Activated naive CD4-positive, alpha-beta T cell treated with anti-CD3 and anti-CD28 coated beads, Interleukin-2, amount 10 ng/mL, durations not matched to agents 7 days and 5 days (primary cell): ENCODE results near the gene MAP4K2.

Source experiments
- CTCF ChIA-PET: fragments of 350-600 bp; sonication (Branson Sonifier 250); formaldehyde crosslinking; loops from one replicate; lab custom pipeline; 2021; ENCODE audit warnings: antibody characterized with exemption; lab: Charles Lee
- DNase-seq: peaks from one replicate; pipeline ENCODE4 v3.0.0-alpha.2; 2020
- H3K27ac Mint-ChIP-seq: one replicate; pipeline ENCODE4 v1.8.0; 2021; ENCODE audit warnings: mild to moderate bottlenecking, moderate library complexity, mixed read lengths
- H3K27me3 Mint-ChIP-seq: one replicate; pipeline ENCODE4 v1.8.0; 2021; ENCODE audit warnings: mild to moderate bottlenecking, mixed read lengths
- H3K36me3 Mint-ChIP-seq: one replicate; pipeline ENCODE4 v1.8.0; 2021; ENCODE audit warnings: mixed read lengths
- H3K4me1 Mint-ChIP-seq: one replicate; pipeline ENCODE4 v1.8.0; 2021; ENCODE audit warnings: mixed read lengths
- H3K4me3 Mint-ChIP-seq: one replicate; pipeline ENCODE4 v1.8.0; 2021; ENCODE audit warnings: mild to moderate bottlenecking, moderate library complexity, mixed read lengths
- H3K9me3 Mint-ChIP-seq: one replicate; pipeline ENCODE4 v1.8.0; 2021; ENCODE audit warnings: mixed read lengths

MAP4K2 gene

GRCh38 chr11:64799623-64800302, 3.3 kb downstream of the MAP4K2 start:
- Mint-ChIP-seq H3K4me3 (no peak overlapping the region), H3K36me3 (peaks cover 32% of the 10 kb centered on the region), H3K4me1 (peaks cover 50% of the 10 kb centered on the region), H3K9me3 (no peaks in the 10 kb centered on the region), H3K27me3 (no peaks in the 10 kb centered on the region), H3K27ac (peak overlapping the region; percentile 24)
- CTCF ChIA-PET, result interaction anchor here (1.7 kb wide), 1 partner anchor 12 kb away, joined by 4 read pairs; no protein-coding TSS in a partner anchor
- no peak for DNase-seq

DNA sequence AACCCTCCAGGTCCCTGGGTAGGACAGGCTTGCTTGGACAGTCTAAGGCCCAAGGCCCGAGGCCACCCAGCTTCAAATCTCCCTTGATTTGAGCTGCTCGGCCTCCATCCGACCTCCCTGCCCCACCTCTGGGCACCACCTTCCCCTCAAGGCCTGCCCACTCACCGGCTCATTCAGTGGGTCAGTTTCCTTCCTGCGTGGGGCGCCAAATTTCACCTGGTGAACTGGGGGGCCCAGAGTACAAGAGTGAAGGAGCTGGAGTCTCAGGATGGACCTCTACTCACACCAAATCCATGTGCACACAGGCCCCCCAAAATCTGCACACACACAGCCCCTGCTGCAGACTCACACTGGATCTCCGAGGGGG, 3.8 kb downstream of the MAP4K2 start:
- no peak overlapping the region for H3K27ac Mint-ChIP-seq
- peaks cover 36% of the 10 kb centered on the region for H3K36me3 Mint-ChIP-seq
- H3K9me3 Mint-ChIP-seq, result no peaks in the 10 kb centered on the region
- peaks cover 53% of the 10 kb centered on the region for H3K4me1 Mint-ChIP-seq
- H3K27me3 Mint-ChIP-seq, result no peaks in the 10 kb centered on the region
- no peak for DNase-seq
- CTCF ChIA-PET, result interaction anchor here (1.7 kb wide), 1 partner anchor 11 kb away, joined by 4 read pairs; no protein-coding TSS in a partner anchor
- H3K4me3 Mint-ChIP-seq, result no peak overlapping the region

DNA sequence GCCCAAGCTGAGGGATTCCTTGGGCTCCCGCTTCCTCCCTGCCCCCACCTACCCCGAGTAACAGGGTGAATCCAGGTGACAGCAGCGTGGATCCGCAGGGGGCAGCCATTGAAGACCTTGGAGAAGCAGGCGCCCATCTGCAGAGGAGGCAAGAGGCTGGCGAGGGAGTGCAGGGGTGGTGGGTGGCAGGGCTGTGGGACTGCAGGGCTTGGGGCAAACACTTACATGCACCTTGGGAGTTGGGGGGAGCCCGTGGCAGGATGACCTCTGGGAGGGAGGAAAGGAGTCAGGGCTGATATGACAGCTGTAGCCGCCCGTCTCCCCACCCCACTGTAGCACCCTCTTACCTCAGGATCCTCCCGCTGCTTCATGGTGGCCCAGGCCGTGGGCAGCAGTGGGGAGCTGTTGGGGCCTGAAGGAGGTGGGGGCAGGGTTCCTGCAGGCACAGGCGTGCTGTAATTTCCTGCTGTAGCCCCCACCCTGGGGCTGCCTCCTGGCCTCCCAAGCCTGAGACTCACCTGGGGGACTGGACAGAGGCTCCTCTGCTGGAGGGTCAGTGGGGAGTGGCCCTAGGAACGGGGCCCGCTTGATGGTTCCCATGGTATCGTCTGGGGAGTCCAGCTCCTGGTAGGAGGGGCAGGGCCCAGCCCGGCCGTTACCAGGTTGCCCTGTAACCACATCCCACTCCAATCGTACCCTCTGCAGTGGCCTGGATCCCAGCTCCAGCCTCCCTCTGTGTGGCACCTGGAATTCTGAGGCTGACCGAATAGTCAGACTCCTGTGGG, 6.1 kb downstream of the MAP4K2 start:
- Mint-ChIP-seq H3K4me3 (no peak overlapping the region), H3K4me1 (peaks cover 57% of the 10 kb centered on the region), H3K27ac (no peak overlapping the region), H3K36me3 (peaks cover 43% of the 10 kb centered on the region), H3K27me3 (no peaks in the 10 kb centered on the region), H3K9me3 (no peaks in the 10 kb centered on the region)
- CTCF ChIA-PET, result interaction anchor here (1.3 kb wide), 1 partner anchor 12 kb away, joined by 3 read pairs; no protein-coding TSS in a partner anchor
- DNase-seq, result no peak

DNA sequence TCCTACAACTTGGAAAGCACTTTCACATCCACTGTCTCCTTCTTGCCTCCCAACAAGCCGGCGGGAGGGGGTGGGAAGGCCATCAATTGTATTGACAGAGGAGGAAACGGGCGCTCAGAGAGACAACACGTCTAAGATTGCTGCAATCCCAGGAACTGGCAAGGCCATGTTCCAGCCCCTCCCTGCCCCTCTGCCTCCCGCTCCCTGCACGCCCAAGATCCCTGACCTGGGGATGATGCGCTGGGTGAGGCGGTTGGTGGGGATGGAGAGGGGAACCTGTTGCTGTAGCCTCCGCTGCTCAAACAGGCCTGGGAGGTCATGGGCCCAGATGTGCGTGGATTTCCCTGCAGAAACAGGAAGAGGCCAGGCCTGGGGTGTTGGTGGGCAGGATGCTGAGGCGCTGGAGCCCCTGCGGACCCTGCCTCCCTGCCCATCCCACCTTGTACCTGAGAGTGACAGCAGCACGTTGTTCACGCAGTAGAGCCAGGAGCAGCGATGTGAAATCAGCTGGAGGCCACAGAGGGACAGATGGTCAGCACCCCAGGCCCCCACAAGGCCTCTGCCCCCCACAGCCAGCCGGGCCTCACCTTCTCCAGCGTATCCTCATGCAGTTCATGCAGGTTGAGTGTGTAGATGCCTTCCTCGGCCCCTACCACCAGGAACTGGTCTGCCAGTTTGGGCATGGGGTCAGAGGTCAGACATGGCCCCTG, 6.8 kb downstream of the MAP4K2 start:
- Mint-ChIP-seq H3K4me1 (peaks cover 50% of the 10 kb centered on the region), H3K36me3 (peaks cover 43% of the 10 kb centered on the region), H3K9me3 (no peaks in the 10 kb centered on the region), H3K4me3 (no peak overlapping the region), H3K27me3 (no peaks in the 10 kb centered on the region), H3K27ac (peak overlapping the region; percentile 14)
- no peak for DNase-seq
- CTCF ChIA-PET, result no interaction called here

DNA sequence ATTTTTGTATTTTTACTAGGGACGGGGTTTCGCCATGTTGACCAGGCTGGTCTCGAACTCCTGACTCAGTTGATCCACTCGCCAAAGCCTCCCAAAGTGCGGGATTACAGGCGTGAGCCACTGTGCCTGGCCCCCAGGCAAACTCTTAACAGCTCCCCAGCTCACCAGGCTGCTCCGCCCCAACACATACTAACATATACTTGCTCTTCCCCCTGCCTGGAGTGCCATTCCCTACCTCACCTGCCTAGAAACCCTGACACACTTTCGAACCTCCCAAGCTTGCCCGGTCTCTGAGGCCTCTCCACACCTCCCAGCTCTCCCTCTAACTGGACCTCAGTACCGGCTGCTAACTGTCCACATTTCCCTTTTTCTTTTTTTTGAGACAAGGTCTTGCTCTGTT, 8.5 kb downstream of the MAP4K2 start:
- H3K27me3 Mint-ChIP-seq, result no peaks in the 10 kb centered on the region
- CTCF ChIA-PET, result interaction anchor here (1.0 to 1.4 kb wide), 2 partner anchors 9 to 90 kb away, joined by 4 read pairs; no protein-coding TSS in a partner anchor
- H3K4me1 Mint-ChIP-seq, result peaks cover 40% of the 10 kb centered on the region
- H3K4me3 Mint-ChIP-seq, result no peak overlapping the region
- peak overlapping the region; percentile 87 for H3K27ac Mint-ChIP-seq
- peaks cover 43% of the 10 kb centered on the region for H3K36me3 Mint-ChIP-seq
- no peak for DNase-seq
- no peaks in the 10 kb centered on the region for H3K9me3 Mint-ChIP-seq

GRCh38 chr11:64793271-64794160, 9.5 kb downstream of the MAP4K2 start:
- Mint-ChIP-seq H3K4me3 (no peak overlapping the region), H3K27me3 (no peaks in the 10 kb centered on the region), H3K36me3 (peaks cover 43% of the 10 kb centered on the region), H3K4me1 (peaks cover 36% of the 10 kb centered on the region), H3K27ac (peak overlapping the region; percentile 87), H3K9me3 (no peaks in the 10 kb centered on the region)
- CTCF ChIA-PET, result interaction anchor here (0.6 to 1.0 kb wide), 2 partner anchors 14 to 89 kb away, joined by 3 to 4 read pairs; no protein-coding TSS in a partner anchor
- DNase-seq, result no peak

GRCh38 chr11:64792482-64792881, 10.5 kb downstream of the MAP4K2 start:
- Mint-ChIP-seq H3K4me3 (no peak overlapping the region), H3K27me3 (no peaks in the 10 kb centered on the region), H3K27ac (peak overlapping the region; percentile 14), H3K36me3 (peaks cover 42% of the 10 kb centered on the region), H3K9me3 (no peaks in the 10 kb centered on the region), H3K4me1 (peaks cover 39% of the 10 kb centered on the region)
- DNase-seq, result no peak
- CTCF ChIA-PET, result no interaction called here

DNA sequence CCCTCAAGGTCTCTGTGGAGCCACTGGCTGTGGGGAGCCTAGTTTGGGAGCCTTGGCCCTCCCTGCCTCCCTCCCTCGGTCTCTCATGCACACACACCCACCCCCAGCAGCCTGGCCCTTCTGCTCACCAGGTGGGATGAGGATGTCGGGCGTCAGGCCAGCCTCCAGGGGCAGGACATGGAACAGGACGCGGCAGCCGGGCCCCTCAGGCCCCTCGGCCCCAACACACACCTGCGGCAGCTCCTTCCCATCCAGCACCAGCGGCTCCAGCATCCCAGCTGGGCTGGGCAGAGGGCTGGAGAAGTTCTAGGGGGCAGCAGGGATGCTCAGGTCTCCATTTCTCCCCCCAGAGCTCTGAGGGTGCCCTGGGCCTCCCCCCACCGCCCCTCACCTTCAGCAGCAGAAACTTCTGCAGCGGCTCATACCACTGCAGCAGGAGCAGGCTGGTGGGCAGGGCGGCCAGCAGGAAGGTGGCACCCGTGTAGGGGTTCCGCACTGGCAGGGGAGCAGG, 11.2 kb downstream of the MAP4K2 start:
- CTCF ChIA-PET, result no interaction called here
- Mint-ChIP-seq H3K36me3 (peaks cover 43% of the 10 kb centered on the region), H3K9me3 (no peaks in the 10 kb centered on the region), H3K27ac (no peak overlapping the region), H3K4me3 (no peak overlapping the region), H3K4me1 (peaks cover 39% of the 10 kb centered on the region), H3K27me3 (no peaks in the 10 kb centered on the region)
- no peak for DNase-seq

GRCh38 chr11:64790205-64791095, 12.6 kb downstream of the MAP4K2 start:
- Mint-ChIP-seq H3K27me3 (no peaks in the 10 kb centered on the region), H3K36me3 (peaks cover 40% of the 10 kb centered on the region), H3K4me1 (peaks cover 27% of the 10 kb centered on the region), H3K4me3 (no peak overlapping the region), H3K9me3 (no peaks in the 10 kb centered on the region), H3K27ac (peak overlapping the region; percentile 39)
- no peak for DNase-seq
- CTCF ChIA-PET, result interaction anchor here (0.8 kb wide), 1 partner anchor 12 kb away, joined by 3 read pairs; the partner anchor contains the start of gene SF1

DNA sequence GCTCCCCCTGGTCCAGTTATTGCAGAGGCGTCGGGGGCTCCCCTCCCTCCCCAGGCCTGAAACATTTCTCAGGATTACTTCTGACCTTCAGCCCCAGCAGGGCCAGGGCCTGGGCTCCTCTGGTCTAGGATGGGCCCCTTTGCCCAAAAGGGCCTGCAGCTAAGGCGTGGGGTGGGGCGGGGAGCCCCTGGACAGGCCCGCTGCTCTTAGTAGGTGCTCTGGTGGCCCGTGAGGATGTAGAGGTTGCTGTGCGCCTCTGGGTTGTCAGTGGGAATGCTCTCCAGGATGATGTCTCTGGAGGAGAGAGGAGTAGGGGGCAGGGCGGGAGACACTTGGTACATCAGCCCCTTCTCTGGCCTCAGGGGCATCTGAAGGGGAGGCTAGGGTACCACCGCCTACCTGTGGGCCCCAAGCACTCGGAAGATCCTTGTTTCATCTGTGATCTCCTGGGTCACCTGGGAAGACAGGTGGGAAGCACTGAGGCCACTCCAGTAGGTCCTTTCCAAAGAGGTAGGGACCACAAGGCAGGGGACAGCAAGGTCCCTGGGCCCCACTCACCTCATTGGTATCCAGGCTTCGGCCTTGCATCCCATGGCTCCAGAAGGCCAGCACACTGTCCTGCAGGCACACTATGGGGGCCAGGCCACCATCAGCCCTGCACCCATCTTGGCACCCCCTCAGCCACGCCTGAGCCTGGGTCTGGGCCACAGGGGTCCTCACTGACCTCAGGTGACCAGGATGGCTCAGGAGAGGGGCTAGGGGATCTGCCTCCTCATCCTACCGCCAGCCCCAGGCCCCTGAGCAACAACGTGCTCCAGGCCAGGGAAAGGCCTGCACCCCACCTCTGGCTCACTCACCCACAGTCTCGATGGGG, 13.4 kb downstream of the MAP4K2 start:
- CTCF ChIA-PET, result no interaction called here
- Mint-ChIP-seq H3K27ac (no peak overlapping the region), H3K4me3 (no peak overlapping the region)

DNA sequence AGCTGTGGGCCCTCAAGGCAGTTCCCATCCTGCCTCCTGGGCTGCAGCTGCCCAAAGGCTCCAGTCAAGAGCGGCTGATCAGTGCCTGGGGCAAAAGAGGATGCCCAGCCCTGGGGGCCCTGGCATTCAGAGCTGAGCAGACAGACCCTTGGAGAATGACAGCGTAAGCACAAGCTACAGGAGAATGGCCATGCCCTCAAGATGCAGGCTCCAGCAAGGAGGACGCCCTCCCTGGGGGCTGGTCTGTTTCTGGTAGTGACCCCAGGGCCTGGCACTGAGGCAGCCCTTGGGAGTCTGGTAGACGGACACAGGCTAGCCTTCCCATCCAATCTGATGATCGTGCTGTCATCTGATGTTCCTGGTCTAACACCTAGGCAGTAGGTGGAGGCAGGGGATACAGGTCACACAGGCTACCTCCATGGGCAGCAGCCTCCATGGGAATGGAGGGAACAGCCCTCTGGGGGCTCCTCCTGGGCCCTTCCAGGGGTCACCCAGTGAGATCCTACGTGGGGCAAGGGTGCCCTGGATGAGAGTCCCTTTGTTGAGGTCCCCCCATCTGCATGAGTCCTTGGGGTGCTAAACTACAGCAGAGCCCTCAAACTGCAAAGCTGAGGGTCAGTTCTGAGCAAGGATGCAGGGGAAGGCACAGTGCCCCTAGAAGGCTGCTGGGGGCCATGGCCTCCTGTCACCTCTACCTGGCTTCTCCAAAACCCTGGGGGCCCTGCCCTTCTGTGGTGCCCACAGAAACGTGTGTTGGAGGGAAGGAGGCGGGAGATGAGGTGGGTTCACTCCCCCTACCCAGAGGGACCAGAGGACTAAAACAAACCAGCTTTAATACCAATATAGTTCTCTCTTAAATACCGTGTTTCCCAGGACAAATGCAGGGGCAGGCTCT, 14.4 kb downstream of the MAP4K2 start:
- Mint-ChIP-seq H3K9me3 (no peaks in the 10 kb centered on the region), H3K4me1 (peaks cover 13% of the 10 kb centered on the region), H3K4me3 (no peak overlapping the region), H3K36me3 (peaks cover 27% of the 10 kb centered on the region), H3K27me3 (no peaks in the 10 kb centered on the region), H3K27ac (no peak overlapping the region)
- DNase-seq, result peak; percentile 17
- CTCF ChIA-PET, result interaction anchor here (0.6 to 1.3 kb wide), 6 partner anchors 10 to 106 kb away, joined by 3 to 5 read pairs (median 4); partner anchors contain the start of gene MAP4K2

More for the DNA sequence above, 13.4 kb downstream of the MAP4K2 start:
- Mint-ChIP-seq H3K36me3 (peaks cover 34% of the 10 kb centered on the region), H3K4me1 (peaks cover 22% of the 10 kb centered on the region), H3K9me3 (no peaks in the 10 kb centered on the region), H3K27me3 (no peaks in the 10 kb centered on the region)
- DNase-seq, result no peak
